ENCODE results near the gene IL27RA. TPM values are rescaled to one million over a fixed set of nuclear protein-coding genes. Genes with fewer than 3 reads are reported as not detected.
"Not testable (repeated sequence)": the region's sequence is repeated elsewhere in the genome, so short reads cannot be mapped to it uniquely, and the experiment has no call there.

The IL27RA gene
- total and polyA plus RNA-seq, 8 donors, result 1.1 to 11.1 (median 2.5) TPM; not detected in 2

GRCh38 chr19:14039181-14039580, 7.6 kb downstream of the IL27RA start:
- Histone ChIP-seq H3K36me3 (peaks cover 0 to 9% (median 2%) of the 10 kb centered on the region in 4 donors), H3K27me3 (no peaks in the 10 kb centered on the region), H3K9me3 (no peaks in the 10 kb centered on the region), H3K4me1 (peaks cover 0 to 7% (median 3%) of the 10 kb centered on the region in 4 donors), H3K27ac (no peak overlapping the region), H3K4me3 (no peak overlapping the region)
- WGBS, 5 donors, result 84 to 98% (median 91%) methylated on average over 7 of the region's 7 CpGs
- intact Hi-C loops (cut with DNase I; ENCODE audit: low total_unique reads), result no loop called here
- no peak for DNase-seq
- TF ChIP-seq POLR2AphosphoS5 (IDR thresholded peaks at IDR 0.05), result no peak
- TF ChIP-seq CTCF (IDR thresholded peaks at IDR 0.05), result no peak
- TF ChIP-seq EP300 (IDR thresholded peaks at IDR 0.05), result no peak
- TF ChIP-seq POLR2A (IDR thresholded peaks at IDR 0.05), result no peak

GRCh38 chr19:14042659-14043608, 11.4 kb downstream of the IL27RA start:
- DNase-seq, result peak; percentile 41 to 87
- H3K9me3 ChIP-seq; intact Hi-C loops (cut with DNase I; ENCODE audit: low total_unique reads); H3K4me1 ChIP-seq; H3K4me3 ChIP-seq; H3K27me3 ChIP-seq: not testable (repeated sequence)
- peak in 4 of 7 experiments; percentile 11 to 44 (median 33) for TF ChIP-seq CTCF (IDR thresholded peaks at IDR 0.05)
- Histone ChIP-seq H3K27ac (peak overlapping the region in 1 of 5 donors; percentile 20), H3K36me3 (peaks cover 0 to 15% (median 2%) of the 10 kb centered on the region in 4 donors)
- WGBS, 5 donors, result 62 to 69% (median 67%) methylated on average over 19 of the region's 19 CpGs

- intact Hi-C loops (cut with DNase I; ENCODE audit: low total_unique reads); H3K27me3 ChIP-seq; H3K4me1 ChIP-seq; H3K9me3 ChIP-seq; H3K27ac ChIP-seq; DNase-seq; H3K4me3 ChIP-seq: not testable (repeated sequence)
- 93 to 99% (median 98%) methylated on average over 10 of the region's 10 CpGs for WGBS, 5 donors
- peaks cover 3 to 28% (median 13%) of the 10 kb centered on the region in 4 donors for H3K36me3 ChIP-seq
Measured at GRCh38 chr19:14047866-14048265, 16.3 kb downstream of the IL27RA start.

GRCh38 chr19:14048443-14049153, 17.0 kb downstream of the IL27RA start:
- intact Hi-C loops (cut with DNase I; ENCODE audit: low total_unique reads), result no loop called here
- Histone ChIP-seq H3K9me3 (peaks cover 0 to 6% (median 0%) of the 10 kb centered on the region in 4 donors), H3K4me3 (no peak overlapping the region), H3K4me1 (no peaks in the 10 kb centered on the region), H3K36me3 (peaks cover 3 to 34% (median 17%) of the 10 kb centered on the region in 4 donors), H3K27ac (no peak overlapping the region), H3K27me3 (no peaks in the 10 kb centered on the region)
- WGBS, 5 donors, result 66 to 86% (median 80%) methylated on average over 7 to 8 of the region's 8 CpGs
- TF ChIP-seq POLR2A (IDR thresholded peaks at IDR 0.05) (no peak), EP300 (IDR thresholded peaks at IDR 0.05) (no peak), CTCF (IDR thresholded peaks at IDR 0.05) (peak in 5 of 7 experiments; percentile 43 to 72 (median 58))
- DNase-seq, result peak; percentile 65

All from stomach (tissue), 9 donors.